Endothelial cell of umbilical vein (primary cell): ENCODE measurements around the gene SLC7A11. TPM values are rescaled to one million over a fixed set of nuclear protein-coding genes. Genes with fewer than 3 reads are reported as not detected.

ENCODE experiments used
- BruUV-seq: library from RNA; stranded (reverse); fragments of 400-500 nt; replicated peaks from 2 replicates; lab custom pipeline; 2021; lab: Mats Ljungman, UMichigan
- CTCF ChIA-PET: fragments of 300-600, 350-600 bp; sonication (Branson Sonifier 250); formaldehyde crosslinking; loops from one replicate; lab custom pipeline; 2021; ENCODE audit warnings: antibody characterized with exemption, inconsistent platforms; lab: Charles Lee
- POLR2A ChIA-PET: fragments of 300-600, 350-600 bp; sonication (Branson Sonifier 250); formaldehyde crosslinking; loops from one replicate; lab custom pipeline; 2021; ENCODE audit warnings: antibody characterized with exemption, inconsistent platforms; lab: Charles Lee
- DNase-seq: peaks from one replicate; pipeline ENCODE4 v3.0.0-alpha.2; 2011; ENCODE audit warnings: low read depth, low spot score
- FAIRE-seq: peaks from 2 replicates; lab custom pipeline; 2011; peaks lifted over from hg19 to GRCh38; lab: Jason Lieb, UNC
- H2AFZ ChIP-seq: 2 replicates; pipeline ENCODE4 v1.6.0; 2012; ENCODE audit warnings: low read depth, low read length, control low read depth, inconsistent platforms
- H3K27ac ChIP-seq: 2 replicates; pipeline ENCODE4 v1.5.1; 2011; ENCODE audit warnings: low read depth, mild to moderate bottlenecking, control low read depth, low read length, moderate library complexity; ENCODE audit not compliant: insufficient read depth
- H3K27me3 ChIP-seq, 2 experiments: 2 replicates each; pipeline versions ENCODE4 v1.6.0 to v1.6.1; 2011; ENCODE audit warnings: low read length in 2 of 2, mixed read lengths in 1 of 2; ENCODE audit not compliant: control insufficient read depth in 2 of 2, insufficient read depth in 2 of 2
- H3K36me3 ChIP-seq, 2 experiments: 2 replicates in 1 of 2; 3 replicates in 1 of 2; pipeline ENCODE4 v1.5.1; 2011; ENCODE audit warnings: low read length in 2 of 2, mild to moderate bottlenecking in 1 of 2, moderate library complexity in 1 of 2; ENCODE audit not compliant: control insufficient read depth in 2 of 2, insufficient read depth in 2 of 2; ENCODE audit errors: extremely low read depth in 1 of 2
- H3K4me1 ChIP-seq: 3 replicates; pipeline ENCODE4 v1.5.1; 2011; ENCODE audit warnings: mild to moderate bottlenecking, low read length; ENCODE audit not compliant: control insufficient read depth, insufficient read depth; ENCODE audit errors: extremely low read depth
- H3K4me2 ChIP-seq: 2 replicates; pipeline ENCODE4 v1.6.1; 2011; ENCODE audit warnings: low read length, control low read depth, mixed read lengths; ENCODE audit not compliant: insufficient read depth
- H3K4me3 ChIP-seq, 3 experiments: fragments of 200-600 bp in 1 of 3; sonication (generic), shearing (Covaris generic) in 1 of 3; replicated peaks in 1 of 3; 2 replicates each; pipeline ENCODE4 v1.5.1; 2011 to 2016; ENCODE audit warnings: control low read depth in 3 of 3, low read length in 3 of 3, mild to moderate bottlenecking in 2 of 3, inconsistent platforms in 1 of 3, low read depth in 1 of 3, moderate library complexity in 1 of 3; ENCODE audit not compliant: insufficient read depth in 1 of 3
- H3K79me2 ChIP-seq: 2 replicates; pipeline ENCODE4 v1.6.0; 2012; ENCODE audit warnings: low read length, inconsistent platforms; ENCODE audit not compliant: control insufficient read depth, insufficient read depth
- H3K9ac ChIP-seq: replicated peaks from 2 replicates; pipeline ENCODE3; 2011; ENCODE audit warnings: low read length, control low read depth; ENCODE audit not compliant: insufficient read depth; ENCODE audit errors: extremely low read depth
- H3K9me1 ChIP-seq: replicated peaks from 3 replicates; pipeline ENCODE4 v1.6.0; 2011; ENCODE audit warnings: mild to moderate bottlenecking, low read length; ENCODE audit not compliant: control insufficient read depth, insufficient read depth; ENCODE audit errors: extremely low read depth
- H3K9me3 ChIP-seq: replicated peaks from 2 replicates; pipeline ENCODE4 v1.5.1; 2012; ENCODE audit warnings: low read length, inconsistent platforms; ENCODE audit not compliant: control insufficient read depth, insufficient read depth
- H4K20me1 ChIP-seq: replicated peaks from 2 replicates; pipeline ENCODE3; 2011; ENCODE audit warnings: mild to moderate bottlenecking, low read length; ENCODE audit not compliant: control insufficient read depth, insufficient read depth; ENCODE audit errors: extremely low read depth
- CTCF ChIP-seq, 2 donors: IDR thresholded peaks; 1 replicate in 1 of 2; 2 replicates in 1 of 2; pipeline ENCODE4 v1.5.1; 2011; ENCODE audit warnings: low read length in 2 of 2, mild to moderate bottlenecking in 2 of 2, moderate library complexity in 2 of 2, control low read depth in 1 of 2, inconsistent platforms in 1 of 2, low read depth in 1 of 2; ENCODE audit not compliant: insufficient read depth in 1 of 2; ENCODE audit errors: extremely low read depth in 1 of 2
- EZH2 ChIP-seq: IDR thresholded peaks from 2 replicates; pipeline ENCODE4 v1.6.1; 2012; ENCODE audit warnings: borderline replicate concordance, low read depth, mild to moderate bottlenecking, moderate library complexity, low read length, inconsistent platforms; ENCODE audit not compliant: severe bottlenecking
- FOS ChIP-seq: IDR thresholded peaks from 2 replicates; pipeline ENCODE4 v1.6.1; 2011; ENCODE audit warnings: mild to moderate bottlenecking, low read length, moderate library complexity, borderline replicate concordance; ENCODE audit not compliant: insufficient read depth
- GATA2 ChIP-seq: IDR thresholded peaks from 2 replicates; pipeline ENCODE4 v1.7.0; 2011; ENCODE audit warnings: low read depth, mild to moderate bottlenecking, moderate library complexity, mixed read lengths, low read length; ENCODE audit not compliant: insufficient read length, insufficient read depth
- JUN ChIP-seq: IDR thresholded peaks from 2 replicates; pipeline ENCODE4 v1.6.1; 2011; ENCODE audit warnings: borderline replicate concordance, low read depth; ENCODE audit not compliant: insufficient read length, insufficient read depth
- MYC ChIP-seq: IDR thresholded peaks from one replicate; pipeline ENCODE4 v1.6.1; 2011; ENCODE audit warnings: mild to moderate bottlenecking, low read depth, low read length
- POLR2A ChIP-seq: IDR thresholded peaks from 2 replicates; pipeline ENCODE4 v1.6.1; 2012; ENCODE audit warnings: low read depth, mild to moderate bottlenecking, control low read depth, low read length
- POLR2AphosphoS5 ChIP-seq: IDR thresholded peaks from 2 replicates; pipeline ENCODE4 v1.6.1; 2012; ENCODE audit warnings: low read depth, mild to moderate bottlenecking, control low read depth, low read length, moderate library complexity; ENCODE audit not compliant: insufficient read depth
- dilution Hi-C: fragments of 300-500 bp; cut with MboI; formaldehyde crosslinking; loops from one replicate; pipeline ENCODE4 v1.15.0; 2019; ENCODE audit warnings: low sequenced_read_pairs; ENCODE audit not compliant: extremely low pct_ligation_motif_present
- intact Hi-C: fragments of 100-400 bp; cut with micrococcal nuclease; formaldehyde crosslinking; loops from one replicate; pipeline ENCODE4 v1.10.0; 2022
- polyA plus RNA-seq, 4 experiments: library from polyadenylated mRNA; depleted of rRNA in 3 of 4; stranded (reverse) in 3 of 4; unstranded in 1 of 4; fragments of >200 nt; gene quantifications; 2 replicates each; pipeline versions ENCODE4 v1.2.1 to v1.2.3, GENCODE V29; 2011 to 2012; ENCODE audit warnings: missing spikeins in 1 of 4
- total RNA-seq: library from RNA; stranded (reverse); gene quantifications from 2 replicates; pipeline ENCODE4 v1.2.3, GENCODE V29; 2021
- TF ChIP-seq, protein P1 (sequence below): IDR thresholded peaks from 2 replicates; pipeline ENCODE4 v1.6.1; 2011; ENCODE audit not compliant: insufficient read depth, insufficient read length

Gene SLC7A11
- total and polyA plus RNA-seq, 2 donors (not counting 3 experiments of a cell fraction or from before 2014, with no cell fraction given) = 28.4 to 82.7 TPM

DNA sequence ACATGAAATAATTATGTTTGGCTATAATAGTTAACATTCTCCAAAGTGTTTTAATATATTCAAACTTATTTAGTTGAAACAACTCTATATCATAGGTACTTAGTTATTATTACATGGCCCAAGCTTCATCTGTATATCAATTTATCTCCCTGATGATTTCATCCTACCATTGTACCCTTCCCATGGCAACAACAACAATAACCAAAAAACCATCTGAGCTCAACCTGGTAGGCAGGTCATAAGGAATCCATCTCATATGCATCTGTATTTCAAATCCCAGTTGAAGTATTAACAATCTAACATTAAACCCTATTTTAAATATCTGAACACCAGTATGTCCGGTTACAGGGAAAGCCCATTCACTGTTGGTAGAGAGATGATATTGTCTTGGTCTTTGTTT lies 33.1 kb upstream of the SLC7A11 start:
- Histone ChIP-seq H4K20me1 (no peaks in the 10 kb centered on the region), H3K36me3 (no peaks in the 10 kb centered on the region), H3K9me3 (no peaks in the 10 kb centered on the region), H3K4me3 (no peak overlapping the region), H3K4me1 (peaks cover 17% of the 10 kb centered on the region), H3K27ac (peak overlapping the region; percentile 66), H3K9ac (no peak overlapping the region), H3K4me2 (no peak overlapping the region), H3K9me1 (no peaks in the 10 kb centered on the region), H3K27me3 (no peaks in the 10 kb centered on the region), H3K79me2 (no peaks in the 10 kb centered on the region), H2AFZ (no peak overlapping the region)
- dilution Hi-C loops (no loop called here), intact Hi-C loops (no loop called here)
- no peak for TF ChIP-seq CTCF (IDR thresholded peaks at IDR 0.05; ENCODE audit: extremely low read depth in 1 of 2, insufficient read depth in 1 of 2, low read depth in 1 of 2, low read length in 2 of 2)
- TF ChIP-seq POLR2A = no peak
- TF ChIP-seq JUN = no peak
- no peak for TF ChIP-seq FOS
- TF ChIP-seq POLR2AphosphoS5 = no peak
- TF ChIP-seq MYC = no peak
- no peak for TF ChIP-seq EZH2
- TF ChIP-seq, protein P1, sequence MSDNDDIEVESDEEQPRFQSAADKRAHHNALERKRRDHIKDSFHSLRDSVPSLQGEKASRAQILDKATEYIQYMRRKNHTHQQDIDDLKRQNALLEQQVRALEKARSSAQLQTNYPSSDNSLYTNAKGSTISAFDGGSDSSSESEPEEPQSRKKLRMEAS = no peak
- no peak for TF ChIP-seq GATA2
- FAIRE-seq (no peak), DNase-seq (no peak)
- POLR2A ChIA-PET = no interaction called here
- CTCF ChIA-PET = no interaction called here
- BruUV-seq = no TSS peak
